COLO668 (cell line): ENCODE results near the gene KRT14.
A peak's percentile ranks its signal among the peaks of the same experiment; 100 is the strongest.
"Not testable (repeated sequence)": the region's sequence is repeated elsewhere in the genome, so short reads cannot be mapped to it uniquely, and the experiment has no call there.

ENCODE experiments used
- DNase-seq: peaks from one replicate; lab custom pipeline; 2025; ENCODE audit not compliant: unreplicated experiment; lab: John Stamatoyannopoulos, UW

Gene KRT14

GRCh38 chr17:41610061-41610517 lies 23.4 kb upstream of the KRT14 start:
- DNase-seq = not testable (repeated sequence)

GRCh38 chr17:41606930-41607329 lies 20.2 kb upstream of the KRT14 start:
- not testable (repeated sequence) for DNase-seq

- DNase-seq = no peak
These were observed 15.8 kb upstream of the KRT14 start for GRCh38 chr17:41602524-41602923.

- DNase-seq = no peak
These were observed 13.6 kb upstream of the KRT14 start for GRCh38 chr17:41600318-41600717.

- DNase-seq = no peak
These were observed 13.0 kb upstream of the KRT14 start for GRCh38 chr17:41599680-41600079.

- no peak for DNase-seq
These were observed 8.9 kb upstream of the KRT14 start for GRCh38 chr17:41595585-41595984.

- no peak for DNase-seq
These were observed 7.7 kb upstream of the KRT14 start for GRCh38 chr17:41594363-41594915.

GRCh38 chr17:41593306-41593981 lies 6.7 kb upstream of the KRT14 start:
- DNase-seq = no peak

- DNase-seq = no peak
These were observed 6.1 kb upstream of the KRT14 start for GRCh38 chr17:41592601-41593305.

- DNase-seq = no peak
These were observed 2.6 kb upstream of the KRT14 start for GRCh38 chr17:41589301-41589700.

GRCh38 chr17:41588126-41588810 lies 1.6 kb upstream of the KRT14 start:
- DNase-seq = no peak

- no peak for DNase-seq
These were observed 1.2 kb downstream of the KRT14 start for GRCh38 chr17:41585301-41586056.

GRCh38 chr17:41584331-41584927 lies 2.3 kb downstream of the KRT14 start:
- not testable (repeated sequence) for DNase-seq

GRCh38 chr17:41583137-41584127 lies 3.3 kb downstream of the KRT14 start:
- peak; percentile 2 for DNase-seq

GRCh38 chr17:41582061-41582968 lies 4.4 kb downstream of the KRT14 start:
- not testable (repeated sequence) for DNase-seq

- DNase-seq = no peak
These were observed 5.2 kb downstream of the KRT14 start for GRCh38 chr17:41581366-41582060.

GRCh38 chr17:41580687-41581365 lies 5.9 kb downstream of the KRT14 start:
- no peak for DNase-seq
